Measurements from ENCODE around the gene RYR1.
"Not testable (repeated sequence)": the region's sequence is repeated elsewhere in the genome, so short reads cannot be mapped to it uniquely, and the experiment has no call there.

Gene RYR1

GRCh38 chr19:38583219-38583984 lies 149.9 kb downstream of the RYR1 start:
- DNase-seq (ENCODE audit: extremely low spot score, insufficient read length, low read depth) = peak; percentile 51
- FAIRE-seq = peak; percentile 97

GRCh38 chr19:38583985-38584305 lies 150.5 kb downstream of the RYR1 start:
- DNase-seq (ENCODE audit: extremely low spot score, insufficient read length, low read depth) (no peak), FAIRE-seq (no peak)

GRCh38 chr19:38587562-38587961 lies 154.1 kb downstream of the RYR1 start:
- FAIRE-seq (no peak), DNase-seq (ENCODE audit: extremely low spot score, insufficient read length, low read depth) (no peak)

DNA sequence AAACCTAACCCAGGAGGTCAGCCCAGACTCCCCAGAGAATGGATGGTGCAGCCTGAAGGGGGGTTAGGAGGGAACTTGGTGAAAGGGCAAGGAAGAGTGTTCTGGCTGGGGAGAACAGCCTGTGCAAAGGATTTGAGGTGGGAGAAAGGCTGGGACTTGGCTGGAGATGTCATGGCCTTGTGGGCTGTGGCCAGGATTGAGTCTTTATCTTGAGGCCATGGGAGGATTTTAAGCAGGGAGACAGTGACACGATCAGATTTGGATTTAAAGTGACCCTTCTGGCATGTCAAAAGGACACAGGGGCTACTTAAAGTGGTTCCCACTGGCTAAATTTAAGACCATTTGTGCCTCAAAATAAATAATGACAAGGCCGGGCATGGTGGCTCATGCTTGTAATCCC lies 154.6 kb downstream of the RYR1 start:
- DNase-seq (ENCODE audit: extremely low spot score, insufficient read length, low read depth) (no peak), FAIRE-seq (no peak)

DNA sequence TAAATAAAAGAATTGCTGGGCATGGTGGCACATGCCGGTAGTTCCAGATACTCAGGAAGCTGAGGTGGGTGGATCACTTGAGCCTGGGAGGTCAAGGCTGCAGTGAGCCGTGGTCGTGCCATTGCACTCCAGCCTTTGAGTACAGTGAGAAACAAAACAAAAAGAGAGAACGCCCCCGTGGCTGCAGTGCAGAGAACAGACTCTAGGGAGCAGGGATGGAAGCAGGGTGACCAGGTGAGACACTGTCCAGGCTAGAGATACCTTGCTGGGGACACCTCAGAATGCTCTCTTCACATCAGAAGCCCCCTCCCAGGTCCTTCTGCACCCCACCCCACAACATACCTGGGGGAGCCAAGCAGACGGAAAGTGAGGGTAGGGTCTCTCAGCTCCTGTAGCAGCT lies 159.4 kb downstream of the RYR1 start:
- FAIRE-seq (no peak), DNase-seq (ENCODE audit: extremely low spot score, insufficient read length, low read depth) (no peak)

- FAIRE-seq (no peak), DNase-seq (ENCODE audit: extremely low spot score, insufficient read length, low read depth) (no peak)
Measured at GRCh38 chr19:38596057-38596981, 162.8 kb downstream of the RYR1 start.

DNA sequence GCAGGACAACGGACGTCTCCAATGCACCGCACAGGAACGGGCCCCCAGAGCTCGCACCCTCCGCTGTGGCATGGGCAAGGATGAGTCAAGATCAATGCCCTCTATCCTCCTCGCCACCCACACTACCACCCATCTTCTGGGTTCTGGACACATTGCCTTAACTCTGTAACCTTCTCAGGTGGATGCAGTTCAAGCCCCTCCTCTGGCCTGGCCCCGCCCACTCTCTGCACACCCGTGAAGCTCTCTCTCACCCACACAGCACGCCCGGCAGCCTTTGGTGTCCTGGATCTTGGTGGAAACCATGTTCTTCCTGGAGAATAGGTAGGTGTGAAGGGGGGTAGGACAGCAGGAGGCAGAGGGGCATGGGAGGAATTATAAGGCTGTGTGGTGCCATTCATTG lies 163.6 kb downstream of the RYR1 start:
- DNase-seq (ENCODE audit: extremely low spot score, insufficient read length, low read depth) = no peak
- no peak for FAIRE-seq

DNA sequence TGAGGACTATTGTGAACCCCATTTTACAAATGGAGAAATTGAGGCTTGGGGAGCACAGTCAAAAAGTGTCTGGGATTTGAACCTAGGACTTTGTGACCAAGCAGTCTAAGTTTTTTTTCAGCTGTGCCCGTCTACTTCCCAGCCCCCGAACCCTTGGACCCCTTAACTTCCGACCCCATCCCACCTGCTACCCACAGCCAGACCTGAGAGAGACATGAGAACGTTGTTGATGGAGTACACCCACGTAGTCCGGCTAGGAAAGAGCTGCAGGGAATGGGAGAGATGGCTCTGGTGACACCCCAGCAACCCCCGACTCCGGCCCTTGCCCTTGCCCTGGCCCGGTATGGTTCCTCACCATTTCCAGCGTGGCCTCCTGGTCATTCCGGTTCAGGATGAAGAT lies 166.2 kb downstream of the RYR1 start:
- DNase-seq (ENCODE audit: extremely low spot score, insufficient read length, low read depth) (no peak), FAIRE-seq (no peak)

- not testable (repeated sequence) for DNase-seq (ENCODE audit: extremely low spot score, insufficient read length, low read depth); FAIRE-seq
Measured at GRCh38 chr19:38602856-38603255, 169.4 kb downstream of the RYR1 start.

GRCh38 chr19:38606131-38606530 lies 172.6 kb downstream of the RYR1 start:
- FAIRE-seq = no peak
- no peak for DNase-seq (ENCODE audit: extremely low spot score, insufficient read length, low read depth)

DNA sequence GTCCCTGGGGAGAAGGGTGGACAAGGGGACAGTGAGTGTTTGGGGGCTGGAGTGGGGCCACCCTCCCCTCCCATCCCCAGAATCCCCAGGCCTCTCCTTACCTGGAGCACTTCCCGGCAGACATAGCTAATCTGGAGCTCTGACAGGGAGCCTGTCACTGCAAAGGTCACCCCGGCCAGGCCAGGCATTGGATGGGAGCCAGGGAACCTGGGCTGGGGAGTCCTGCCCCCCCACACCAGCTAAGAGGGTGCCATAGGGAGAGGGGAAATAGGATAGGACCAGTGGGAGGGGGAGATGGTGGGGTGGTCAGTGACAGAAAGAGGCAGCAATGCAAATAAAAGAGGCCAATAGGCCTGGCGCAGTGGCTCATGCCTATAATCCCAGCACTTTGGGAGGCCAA lies 180.8 kb downstream of the RYR1 start:
- FAIRE-seq (no peak), DNase-seq (ENCODE audit: extremely low spot score, insufficient read length, low read depth) (no peak)

- FAIRE-seq (no peak), DNase-seq (ENCODE audit: extremely low spot score, insufficient read length, low read depth) (no peak)
Measured at GRCh38 chr19:38615007-38615581, 181.6 kb downstream of the RYR1 start.

- FAIRE-seq = peak; percentile 80
Measured at GRCh38 chr19:38616265-38616664, 182.8 kb downstream of the RYR1 start.

DNA sequence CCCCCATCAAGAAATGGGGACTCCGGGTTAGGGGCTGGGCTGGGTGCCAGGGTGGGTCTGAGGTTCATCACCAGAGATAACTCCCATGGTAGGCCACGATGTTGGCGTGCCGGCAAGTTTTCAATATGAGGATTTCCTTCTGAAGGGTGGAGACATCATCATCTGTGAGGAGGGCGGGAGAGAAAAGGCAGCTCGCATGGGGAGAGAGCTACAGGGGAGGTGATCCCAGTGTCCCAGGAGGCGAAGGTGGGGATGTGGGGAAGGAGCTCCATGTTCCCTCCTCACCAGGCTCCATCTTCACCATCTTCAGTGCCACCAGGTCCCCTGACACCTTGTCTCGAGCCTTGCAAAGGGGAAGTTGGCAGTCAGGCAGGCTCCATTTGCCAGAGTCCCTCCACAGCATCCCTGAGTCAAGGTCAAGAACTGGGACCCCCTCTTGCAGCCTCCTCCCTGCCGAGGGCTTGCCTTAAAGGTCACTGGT lies 183.8 kb downstream of the RYR1 start:
- no peak for DNase-seq (ENCODE audit: extremely low spot score, insufficient read length, low read depth)
- peak; percentile 12 for FAIRE-seq

More at GRCh38 chr19:38616265-38616664, 182.8 kb downstream of the RYR1 start:
- DNase-seq (ENCODE audit: extremely low spot score, insufficient read length, low read depth) = no peak

DNA sequence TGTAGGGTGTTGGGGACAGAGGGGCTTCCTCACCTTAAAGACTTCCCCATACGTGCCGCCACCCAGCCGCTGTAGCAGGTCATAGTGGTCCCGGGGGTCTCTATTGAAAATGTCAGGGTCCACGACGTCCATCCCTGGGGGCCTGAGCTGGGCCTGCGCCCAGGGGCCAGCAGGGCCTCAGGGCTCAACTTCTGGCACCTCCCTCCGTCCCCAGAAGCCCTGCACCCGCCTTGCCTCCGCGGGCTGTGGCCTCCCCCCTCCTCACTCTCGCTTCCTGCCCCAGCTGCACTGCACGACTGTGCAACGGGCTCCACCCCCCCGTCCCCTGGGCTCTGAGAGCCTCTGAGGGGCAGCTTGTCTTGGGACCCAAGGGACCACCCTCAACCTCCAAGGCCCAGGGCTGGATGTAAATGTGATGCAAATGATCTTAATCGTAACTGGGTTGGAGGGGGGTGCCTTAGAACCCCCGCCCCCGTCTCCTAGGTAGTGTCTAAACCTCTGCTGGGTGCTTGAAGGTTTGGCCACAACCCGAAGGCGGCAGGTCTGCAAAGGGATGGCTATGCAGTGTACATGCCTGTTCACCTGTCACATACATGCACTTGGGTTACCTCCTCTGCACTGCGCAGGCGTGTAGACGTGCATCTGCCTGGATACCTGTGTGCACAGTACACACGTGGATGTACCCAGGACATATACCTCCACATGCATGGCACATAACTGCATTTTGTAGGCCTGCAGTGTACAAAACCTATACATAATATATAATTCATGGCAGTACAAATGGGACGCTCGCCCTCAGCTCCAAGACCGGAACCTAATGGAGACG lies 184.5 kb downstream of the RYR1 start, which contains the start of gene MAP4K1:
Gene MAP4K1 (minus strand): TSS at position 190 of the 826 bp plus-strand sequence. CDS start 58 bp downstream, at position 132.
- DNase-seq (ENCODE audit: extremely low spot score, insufficient read length, low read depth) = peak; percentile 69
- FAIRE-seq = peak; percentile 93

- peak; percentile 99 for FAIRE-seq
- DNase-seq (ENCODE audit: extremely low spot score, insufficient read length, low read depth) = peak; percentile 95
Measured at GRCh38 chr19:38618590-38619360, 185.3 kb downstream of the RYR1 start, which contains the start of gene EIF3K. TSS of gene EIF3K (plus strand) at chr19:38619188. CDS start at chr19:38619269, 81 bp downstream.

DNA sequence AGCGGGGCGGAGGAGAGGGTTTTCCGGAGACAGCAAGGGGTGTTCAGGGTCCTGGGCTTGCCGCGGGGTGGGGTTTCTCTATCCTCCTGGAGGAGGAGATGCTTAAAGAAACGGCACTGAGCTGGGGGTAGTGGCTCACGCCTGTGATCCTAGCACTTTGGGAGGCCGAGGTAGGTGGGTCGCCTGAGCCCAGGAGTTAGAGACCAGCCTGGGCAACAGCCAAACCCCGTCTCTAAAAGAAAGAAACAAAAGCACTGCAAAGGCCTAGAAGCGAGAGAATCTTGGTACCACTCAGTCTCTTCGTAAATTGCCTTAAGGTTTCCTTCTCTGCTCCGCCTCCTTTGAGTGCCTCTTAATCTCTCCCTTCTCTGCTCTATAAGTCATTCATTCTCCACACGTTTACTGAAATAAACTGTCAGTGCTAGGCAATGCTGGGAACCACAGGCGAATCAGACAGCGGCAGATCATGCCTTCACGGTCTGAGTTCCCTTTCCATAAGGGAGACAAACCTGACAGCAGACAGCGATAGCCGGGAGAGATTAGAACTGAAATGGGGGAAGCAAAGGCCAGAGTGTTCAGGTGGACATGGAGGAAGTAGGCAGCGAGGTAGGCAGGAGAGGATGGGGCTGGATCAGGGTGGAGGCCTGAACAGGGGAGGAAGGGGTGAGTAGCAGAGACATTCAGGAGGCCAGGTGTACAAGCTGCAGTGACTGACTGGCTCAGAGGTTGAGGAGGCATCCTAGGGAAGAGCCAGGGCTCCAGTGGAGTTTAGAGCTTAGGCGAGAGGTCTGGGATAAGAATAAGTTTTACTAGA lies 186.1 kb downstream of the RYR1 start:
- FAIRE-seq (no peak), DNase-seq (ENCODE audit: extremely low spot score, insufficient read length, low read depth) (no peak)

DNA sequence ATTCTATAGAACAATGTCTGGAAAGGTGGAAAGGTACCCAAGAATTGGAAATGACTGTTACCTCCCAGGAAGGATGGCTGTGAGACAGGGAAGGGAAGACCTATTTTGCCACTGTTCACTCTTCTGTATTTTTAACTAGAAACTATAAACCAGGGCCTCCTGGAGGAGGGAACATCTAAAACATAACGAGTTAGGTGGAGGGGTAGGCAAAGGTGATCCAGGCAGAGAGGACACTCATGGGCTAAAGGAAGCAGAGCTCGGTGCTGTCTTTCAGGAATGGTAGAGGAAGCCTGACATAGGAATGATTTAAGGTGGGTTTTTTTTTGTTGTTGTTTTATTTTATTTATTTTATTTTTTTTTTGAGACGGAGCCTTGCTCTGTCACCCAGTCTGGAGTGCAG lies 191.3 kb downstream of the RYR1 start:
- DNase-seq (ENCODE audit: extremely low spot score, insufficient read length, low read depth) = no peak
- no peak for FAIRE-seq
